Ovary (tissue), 3 donors: ENCODE results near the gene HOMER1.

ENCODE experiments used
- EP300 ChIP-seq: sonication (generic); formaldehyde crosslinking; IDR thresholded peaks from one replicate; pipeline ENCODE4 v1.6.1; 2017; ENCODE audit warnings: antibody characterized with exemption
- POLR2A ChIP-seq: fragments of 450-650 bp; IDR thresholded peaks from one replicate; pipeline ENCODE4 v1.6.1; 2017; ENCODE audit warnings: antibody characterized with exemption, mild to moderate bottlenecking, moderate library complexity
- TF ChIP-seq, protein P1 (sequence below), 3 donors: fragments of 450-650 bp in 2 of 3; fragments of 200-600 bp in 1 of 3; IDR thresholded peaks; one replicate each; pipeline versions ENCODE4 v1.5.1 to v1.8.0; 2016 to 2022; ENCODE audit warnings: antibody characterized with exemption in 3 of 3, mild to moderate bottlenecking in 1 of 3
- donor health status: DM: no; HTN: no; CAD: no.

DNA sequence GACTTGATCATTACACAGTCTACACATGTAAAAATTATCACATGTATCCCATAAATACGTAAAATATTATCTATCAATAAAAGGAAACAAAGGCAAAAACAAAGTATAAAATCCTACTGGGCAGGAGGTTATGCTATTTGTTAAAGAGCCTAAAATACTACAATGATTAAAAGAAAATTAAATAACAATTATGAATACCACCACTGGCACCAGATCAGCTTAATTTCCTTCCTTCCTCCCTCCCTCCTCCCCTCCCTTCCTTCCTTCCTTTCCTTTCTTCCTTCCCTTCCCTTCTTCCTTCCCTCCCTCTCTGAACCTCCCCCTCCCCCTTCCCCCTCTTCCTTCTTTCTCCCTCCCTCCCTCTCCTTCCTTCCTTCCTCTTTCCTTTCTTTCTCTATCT is 127.3 kb downstream of the HOMER1 start:
- TF ChIP-seq POLR2A: no peak
- TF ChIP-seq, protein P1, sequence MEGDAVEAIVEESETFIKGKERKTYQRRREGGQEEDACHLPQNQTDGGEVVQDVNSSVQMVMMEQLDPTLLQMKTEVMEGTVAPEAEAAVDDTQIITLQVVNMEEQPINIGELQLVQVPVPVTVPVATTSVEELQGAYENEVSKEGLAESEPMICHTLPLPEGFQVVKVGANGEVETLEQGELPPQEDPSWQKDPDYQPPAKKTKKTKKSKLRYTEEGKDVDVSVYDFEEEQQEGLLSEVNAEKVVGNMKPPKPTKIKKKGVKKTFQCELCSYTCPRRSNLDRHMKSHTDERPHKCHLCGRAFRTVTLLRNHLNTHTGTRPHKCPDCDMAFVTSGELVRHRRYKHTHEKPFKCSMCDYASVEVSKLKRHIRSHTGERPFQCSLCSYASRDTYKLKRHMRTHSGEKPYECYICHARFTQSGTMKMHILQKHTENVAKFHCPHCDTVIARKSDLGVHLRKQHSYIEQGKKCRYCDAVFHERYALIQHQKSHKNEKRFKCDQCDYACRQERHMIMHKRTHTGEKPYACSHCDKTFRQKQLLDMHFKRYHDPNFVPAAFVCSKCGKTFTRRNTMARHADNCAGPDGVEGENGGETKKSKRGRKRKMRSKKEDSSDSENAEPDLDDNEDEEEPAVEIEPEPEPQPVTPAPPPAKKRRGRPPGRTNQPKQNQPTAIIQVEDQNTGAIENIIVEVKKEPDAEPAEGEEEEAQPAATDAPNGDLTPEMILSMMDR (IDR thresholded peaks at IDR 0.05): no peak
- no peak for TF ChIP-seq EP300
